Heart left ventricle (tissue), 13 donors: ENCODE results near the gene COL23A1.

Experiments
- POLR2A ChIP-seq, 2 donors: fragments of 450-650 bp; IDR thresholded peaks; one replicate each; pipeline ENCODE4 v1.6.1; 2017; ENCODE audit warnings: antibody characterized with exemption in 2 of 2, mild to moderate bottlenecking in 2 of 2, moderate library complexity in 2 of 2
- TF ChIP-seq, protein P1 (sequence below), 12 donors: fragments of 200-600 bp; sonication (generic) in 4 of 12; IDR thresholded peaks; one replicate each; pipeline versions ENCODE4 v1.5.0 to v1.8.0; 2018 to 2022; ENCODE audit warnings: antibody characterized with exemption in 12 of 12, mild to moderate bottlenecking in 5 of 12
- donor health status: ischemic (EF 13 %, LVEDD 7.1; RV severe dilation, severe dysfunction).
- donor health status: DM: no; HTN: yes; CAD: no.
- donor health status: DM: no; HTN: no; CAD: no.
- donor health status: ischemic (EF 25% LVEDD 6.9; RV normal size, moderate dysfunction).
- donor health status: ischemic (EF 25% LVEDD 5.7; RV mildly dilated, moderate dysfunction).
- donor health status: ischemic (EF 35%, LVEDD 5.7; RV mildly dilated, moderate dysfunction).
- donor health status: nonischemic (EF 11% LVEDD 7.7; RV severe dilation, severe dysfunction).
- donor health status: DM: yes; HTN: yes; CAD: no.
- donor health status: PGD.
- donor health status: ischemic (EF 29% LVEDD 5.4; RV normal size, mild dysfunction).
- donor health status: nonischemic (EF 23%, LVEDD 6.1; RV moderate dilation, normal function).

- TF ChIP-seq, protein P1, sequence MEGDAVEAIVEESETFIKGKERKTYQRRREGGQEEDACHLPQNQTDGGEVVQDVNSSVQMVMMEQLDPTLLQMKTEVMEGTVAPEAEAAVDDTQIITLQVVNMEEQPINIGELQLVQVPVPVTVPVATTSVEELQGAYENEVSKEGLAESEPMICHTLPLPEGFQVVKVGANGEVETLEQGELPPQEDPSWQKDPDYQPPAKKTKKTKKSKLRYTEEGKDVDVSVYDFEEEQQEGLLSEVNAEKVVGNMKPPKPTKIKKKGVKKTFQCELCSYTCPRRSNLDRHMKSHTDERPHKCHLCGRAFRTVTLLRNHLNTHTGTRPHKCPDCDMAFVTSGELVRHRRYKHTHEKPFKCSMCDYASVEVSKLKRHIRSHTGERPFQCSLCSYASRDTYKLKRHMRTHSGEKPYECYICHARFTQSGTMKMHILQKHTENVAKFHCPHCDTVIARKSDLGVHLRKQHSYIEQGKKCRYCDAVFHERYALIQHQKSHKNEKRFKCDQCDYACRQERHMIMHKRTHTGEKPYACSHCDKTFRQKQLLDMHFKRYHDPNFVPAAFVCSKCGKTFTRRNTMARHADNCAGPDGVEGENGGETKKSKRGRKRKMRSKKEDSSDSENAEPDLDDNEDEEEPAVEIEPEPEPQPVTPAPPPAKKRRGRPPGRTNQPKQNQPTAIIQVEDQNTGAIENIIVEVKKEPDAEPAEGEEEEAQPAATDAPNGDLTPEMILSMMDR (IDR thresholded peaks at IDR 0.05): no peak
- no peak for TF ChIP-seq POLR2A (IDR thresholded peaks at IDR 0.05)
Observed at GRCh38 chr5:178271726-178272479, 318.3 kb downstream of the COL23A1 start.
